ENCODE results near the gene RC3H2.
"Not testable (repeated sequence)": the region's sequence is repeated elsewhere in the genome, so short reads cannot be mapped to it uniquely, and the experiment has no call there.

The RC3H2 gene

DNA sequence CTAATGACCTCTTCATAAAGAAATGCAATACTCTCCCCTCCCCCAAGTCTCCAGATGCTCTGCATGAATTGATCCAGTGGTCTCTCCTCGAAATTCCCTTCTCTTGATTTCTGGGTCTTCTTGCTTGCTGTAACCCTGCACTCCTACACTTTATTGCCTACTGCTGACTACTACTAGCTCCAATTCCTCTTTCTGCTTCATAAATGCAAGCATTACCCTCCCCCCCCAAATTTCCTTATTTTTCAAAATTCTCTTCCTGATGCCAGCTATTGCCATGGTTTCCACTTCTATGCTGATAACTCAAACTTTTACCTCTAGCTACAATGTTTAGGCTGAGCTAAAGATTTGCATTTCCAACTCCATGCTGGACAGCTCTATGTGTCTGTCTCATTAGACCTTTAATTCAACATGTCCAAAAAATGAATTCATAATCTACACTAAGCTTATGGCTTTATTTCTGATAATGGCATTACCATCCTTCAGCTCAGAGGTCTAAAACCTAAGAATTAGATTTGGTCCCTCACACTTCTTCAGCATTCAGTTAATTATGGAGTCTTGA, 24.7 kb upstream of the RC3H2 start:
- FAIRE-seq (no peak), DNase-seq (ENCODE audit: low spot score) (no peak)

DNA sequence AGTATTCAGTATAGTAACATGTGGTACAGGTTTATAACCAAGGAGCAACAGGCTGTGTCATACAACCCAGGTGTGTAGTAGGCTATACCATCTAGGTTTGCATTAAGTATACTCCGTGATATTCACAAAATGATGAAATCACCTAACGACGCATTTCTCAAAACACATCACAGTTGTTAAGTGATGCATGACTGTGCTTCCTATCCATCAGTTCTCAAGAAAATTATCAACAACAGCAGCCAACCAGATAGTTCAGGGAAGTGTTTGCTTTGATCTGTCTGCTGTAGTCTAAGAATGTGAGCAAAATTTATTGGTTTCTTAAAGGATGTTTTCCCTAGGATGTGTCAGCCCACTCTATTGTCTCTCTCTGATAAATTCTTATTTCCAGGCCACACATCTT, 18.8 kb upstream of the RC3H2 start:
- no peak for DNase-seq (ENCODE audit: low spot score)

DNA sequence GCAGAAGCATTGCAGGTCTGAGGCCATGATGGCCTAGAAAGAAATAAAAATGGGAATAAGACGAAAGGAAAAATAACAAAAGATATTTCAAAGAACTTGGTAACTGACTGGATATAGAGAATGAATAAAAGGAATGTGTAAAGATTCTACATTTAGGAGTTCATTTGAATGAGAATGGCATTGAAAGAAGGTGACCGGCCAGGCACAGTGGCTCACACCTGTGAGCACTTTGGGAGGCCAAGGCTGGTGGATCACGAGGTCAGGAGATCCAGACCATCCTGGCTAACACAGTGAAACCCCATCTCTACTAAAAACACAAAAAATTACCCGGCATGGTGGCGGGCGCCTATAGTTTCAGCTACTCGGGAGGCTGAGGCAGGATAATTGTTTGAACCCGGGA, 17.6 kb upstream of the RC3H2 start:
- FAIRE-seq (no peak), DNase-seq (ENCODE audit: low spot score) (no peak)

More for the DNA sequence above, 18.8 kb upstream of the RC3H2 start:
- FAIRE-seq: no peak

DNA sequence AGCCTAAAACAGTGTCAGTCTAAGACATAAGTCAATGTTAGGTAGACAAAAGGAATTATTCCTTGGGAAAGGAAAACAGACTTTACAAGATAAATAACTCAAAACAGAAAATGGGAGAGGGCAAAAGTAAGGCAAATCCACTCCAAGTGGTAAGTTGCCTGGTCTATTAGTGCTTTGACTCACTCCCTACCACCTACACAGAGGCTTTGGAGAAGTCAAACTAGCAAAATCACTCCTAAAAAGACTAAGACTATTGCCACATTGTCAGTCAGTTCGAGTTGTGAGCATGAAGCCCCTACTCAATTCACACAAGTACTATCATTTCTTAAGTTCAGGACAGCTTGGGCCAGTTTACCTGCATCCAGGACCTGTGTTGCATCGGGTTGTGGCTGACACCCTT, 13.2 kb upstream of the RC3H2 start:
- no peak for FAIRE-seq
- DNase-seq (ENCODE audit: low spot score): no peak

DNA sequence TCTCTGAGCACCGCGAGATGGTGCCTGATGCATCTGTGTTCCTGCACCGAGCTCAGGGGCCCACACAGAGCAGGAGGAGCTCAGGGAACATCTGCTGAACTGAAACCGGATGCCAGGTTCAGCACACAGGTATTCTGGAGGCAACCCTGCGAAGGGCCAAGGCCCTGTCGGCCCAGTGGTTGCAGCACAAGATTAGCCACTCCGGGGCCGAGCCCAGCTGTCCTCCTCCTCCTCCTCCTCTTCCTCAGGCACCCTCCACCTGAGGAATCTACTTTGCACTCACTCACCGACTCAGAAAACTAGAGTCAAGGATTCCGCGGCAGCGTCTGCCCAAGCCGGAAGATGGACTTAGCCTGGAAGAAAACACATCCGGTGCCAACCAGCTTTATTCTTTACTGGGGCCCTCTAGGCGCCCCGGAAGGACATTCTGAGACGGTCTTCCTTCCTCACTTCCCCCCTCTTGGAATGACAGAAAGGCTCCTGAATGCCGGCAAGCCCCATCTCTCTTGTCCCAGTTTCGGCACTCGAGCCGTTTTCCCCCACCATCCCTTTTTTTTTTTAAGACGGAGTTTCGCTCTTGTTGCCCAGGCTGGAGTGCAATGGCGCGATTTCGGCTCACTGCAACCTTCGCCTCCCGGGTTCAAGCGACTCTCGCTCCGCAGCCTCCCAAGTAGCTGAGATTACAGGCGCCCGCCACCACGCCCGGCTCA, 8.0 kb upstream of the RC3H2 start, which contains the start of gene ZBTB6:
ZBTB6 (minus strand) TSS at position 360 of the 710 bp plus-strand sequence. CDS start 1,251 bp downstream, outside the sequence.
- FAIRE-seq (no peak), DNase-seq (ENCODE audit: low spot score) (peak; percentile 81)

DNA sequence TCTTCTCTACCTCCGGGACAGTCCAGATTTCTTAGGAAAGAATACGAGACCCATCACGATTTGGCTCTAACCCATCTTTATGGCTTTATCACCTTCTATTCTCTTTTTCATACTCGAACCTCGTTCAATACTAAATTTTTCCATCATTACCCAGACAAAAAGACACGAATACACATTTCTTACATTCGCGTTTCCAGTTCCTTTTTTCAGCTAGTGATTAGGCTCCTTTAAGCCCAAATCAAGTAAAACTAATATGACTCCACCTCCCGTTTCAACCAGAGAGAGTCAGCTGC, 7.5 kb upstream of the RC3H2 start:
- FAIRE-seq (no peak), DNase-seq (ENCODE audit: low spot score) (no peak)

DNA sequence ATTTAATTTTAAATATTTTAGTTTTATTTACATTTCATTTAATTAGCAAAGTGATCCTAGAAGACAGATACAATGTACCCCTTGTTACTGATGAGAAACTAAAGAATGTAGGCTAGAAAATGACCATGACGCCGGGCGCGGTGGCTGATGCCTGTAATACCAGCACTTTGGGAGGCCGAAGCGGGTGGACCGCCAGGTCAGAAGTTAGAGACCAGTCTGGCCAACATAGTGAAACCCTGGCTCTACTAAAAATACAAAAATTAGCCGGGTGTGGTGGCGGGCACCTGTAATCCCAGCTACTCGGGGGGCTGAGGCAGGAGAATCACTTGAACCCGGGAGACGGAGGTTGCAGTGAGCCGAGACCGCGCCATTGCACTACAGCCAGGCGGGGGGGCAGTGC, 963 bp upstream of the RC3H2 start:
- not testable (repeated sequence) for FAIRE-seq; DNase-seq (ENCODE audit: low spot score)

DNA sequence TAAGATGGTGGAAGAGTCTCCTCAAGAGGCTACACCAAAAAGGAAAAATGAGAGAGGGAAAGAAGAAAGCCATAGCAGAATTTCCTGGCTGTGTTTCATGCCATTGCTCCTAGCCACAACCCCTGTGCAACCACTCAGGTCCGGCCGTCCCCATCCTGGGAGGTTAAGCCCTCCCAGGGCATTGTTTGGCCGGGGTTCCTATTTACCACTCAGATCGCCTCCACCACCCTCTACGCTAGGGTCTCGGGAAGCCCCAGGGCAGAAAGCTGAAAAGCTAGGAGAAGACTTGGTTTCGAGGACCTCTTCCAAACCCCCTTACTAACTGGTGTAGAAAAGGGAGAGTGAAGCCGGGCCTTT, 715 bp downstream of the RC3H2 start:
- DNase-seq (ENCODE audit: low spot score) (peak; percentile 10), FAIRE-seq (no peak)

DNA sequence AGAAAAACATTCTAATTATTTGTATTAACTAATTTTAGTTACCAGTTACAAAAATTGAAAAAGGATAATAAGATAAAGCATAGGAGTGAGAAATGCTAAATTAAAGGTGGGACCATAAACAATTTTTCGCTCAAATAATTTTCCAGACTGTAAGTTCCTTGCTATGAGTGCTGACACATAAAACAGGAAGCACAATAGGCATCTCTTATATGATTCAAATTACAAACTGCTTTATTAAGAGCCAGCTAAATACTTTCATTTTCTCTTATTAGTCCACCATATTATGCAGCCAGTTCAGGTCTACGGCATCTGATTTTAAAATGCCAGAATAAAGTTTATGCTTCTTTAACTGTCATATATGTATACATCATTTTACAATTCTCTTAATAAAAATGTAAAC, 4.4 kb downstream of the RC3H2 start:
- DNase-seq (ENCODE audit: low spot score) (no peak), FAIRE-seq (no peak)

DNA sequence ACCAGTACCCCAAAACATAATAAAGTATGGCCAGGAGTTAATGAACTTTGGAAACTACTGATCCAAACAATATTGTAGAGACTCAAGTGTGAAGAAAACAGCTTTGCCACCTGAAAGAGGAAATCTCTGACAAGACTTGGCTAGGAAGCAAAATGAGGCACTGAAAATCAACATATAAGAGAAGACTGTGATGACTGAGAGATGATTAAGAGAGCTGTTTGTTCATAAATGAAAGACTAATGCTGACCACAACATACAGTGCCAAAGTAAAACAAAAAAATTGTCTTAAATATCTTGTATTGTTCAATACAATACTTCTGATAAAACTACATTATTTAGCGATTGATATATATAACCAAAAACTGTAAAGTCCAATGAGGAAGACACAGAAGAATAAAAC, 7.2 kb downstream of the RC3H2 start:
- FAIRE-seq (no peak), DNase-seq (ENCODE audit: low spot score) (no peak)

DNA sequence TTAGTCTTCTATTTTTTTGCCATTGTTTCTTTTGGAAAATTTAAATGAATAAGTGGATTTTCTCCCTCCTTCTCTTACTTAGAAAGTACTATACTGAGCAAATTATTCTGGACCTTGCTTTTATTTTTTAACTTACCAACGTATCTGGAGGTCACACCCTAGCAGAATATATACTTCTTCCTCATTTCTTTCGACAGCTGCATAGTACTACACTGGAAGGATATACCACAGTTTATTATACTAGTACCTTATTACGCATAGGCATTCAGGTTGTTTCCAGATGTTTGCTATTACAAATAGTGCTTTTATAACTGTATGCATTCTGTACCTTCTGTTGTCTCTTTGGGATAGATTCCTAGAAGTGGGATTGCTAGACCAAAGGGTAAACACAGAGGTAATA, 16.7 kb downstream of the RC3H2 start:
- FAIRE-seq (no peak), DNase-seq (ENCODE audit: low spot score) (no peak)

DNA sequence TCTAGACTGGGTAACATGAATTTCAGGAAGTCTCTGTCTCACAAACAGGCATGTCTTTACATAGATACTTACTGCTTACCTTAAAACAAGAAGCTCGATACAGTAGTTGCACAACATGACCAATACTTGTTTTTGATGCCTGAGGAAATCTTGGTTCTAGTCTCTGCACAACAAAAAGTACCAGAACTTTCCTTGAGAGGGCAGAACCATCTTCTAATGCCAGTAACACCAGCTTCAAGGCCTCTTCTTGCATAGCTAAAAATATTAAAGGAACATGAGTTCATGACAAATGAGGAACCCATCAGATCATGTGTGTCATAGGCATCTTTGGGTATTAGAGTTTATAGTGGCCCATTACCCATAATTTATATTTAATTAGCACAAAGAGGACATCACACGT, 22.0 kb downstream of the RC3H2 start:
- no peak for DNase-seq (ENCODE audit: low spot score)
- no peak for FAIRE-seq

DNA sequence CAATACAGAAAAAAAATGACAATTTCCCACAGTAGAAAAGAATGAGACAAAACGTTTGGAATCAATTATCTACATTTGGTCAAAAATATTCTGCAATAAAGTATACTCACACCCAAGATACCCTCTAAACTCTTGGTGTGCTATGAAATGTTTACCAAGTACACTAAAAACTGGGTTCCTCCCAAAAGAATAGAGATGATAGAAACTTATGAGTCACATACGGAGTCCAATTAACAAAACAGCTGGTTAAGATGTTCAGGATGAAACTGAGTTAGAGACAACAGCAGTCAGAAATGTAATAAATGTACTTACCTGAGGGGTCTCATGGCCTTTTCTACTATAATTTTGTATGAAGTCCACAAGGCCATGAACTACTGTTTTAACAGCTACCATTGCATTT, 25.7 kb downstream of the RC3H2 start:
- no peak for DNase-seq (ENCODE audit: low spot score)

DNA sequence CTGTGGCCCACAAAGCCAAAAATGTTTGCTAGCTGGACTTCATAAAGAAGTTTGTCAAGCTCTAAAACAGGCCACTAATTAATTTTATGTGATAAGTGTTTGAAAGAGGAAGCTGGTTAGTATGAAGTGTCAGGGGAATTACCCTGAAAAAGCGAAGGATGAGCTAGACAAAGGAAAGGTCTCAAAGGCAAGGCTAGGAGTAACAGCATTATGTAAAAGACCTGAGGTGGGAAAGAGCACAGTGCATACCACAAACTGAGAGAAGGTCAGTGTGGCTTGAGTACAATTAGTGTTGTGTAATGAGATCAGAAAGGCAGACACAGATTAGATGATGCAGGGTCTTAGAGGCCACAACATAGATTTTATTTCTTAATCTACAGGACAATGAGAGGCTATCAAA, 29.6 kb downstream of the RC3H2 start:
- DNase-seq (ENCODE audit: low spot score) (no peak), FAIRE-seq (no peak)

More for the DNA sequence above, 25.7 kb downstream of the RC3H2 start:
- no peak for FAIRE-seq

DNA sequence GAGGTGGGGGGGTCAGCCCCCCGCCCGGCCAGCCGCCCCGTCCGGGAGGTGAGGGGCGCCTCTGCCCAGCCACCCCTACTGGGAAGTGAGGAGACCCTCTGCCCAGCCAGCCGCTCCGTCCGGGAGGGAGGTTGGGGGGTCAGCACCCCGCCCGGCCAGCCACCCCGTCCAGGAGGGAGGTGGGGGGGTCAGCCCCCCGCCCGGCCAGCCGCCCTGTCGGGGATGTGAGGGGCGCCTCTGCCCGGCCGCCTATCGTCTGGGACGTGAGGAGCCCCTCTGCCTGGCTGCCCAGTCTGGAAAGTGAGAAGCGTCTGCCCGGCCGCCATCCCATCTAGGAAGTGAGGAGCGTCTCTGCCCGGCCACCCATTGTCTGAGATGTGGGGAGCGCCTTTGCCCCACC, 37.9 kb downstream of the RC3H2 start:
- DNase-seq (ENCODE audit: low spot score): not testable (repeated sequence)

DNA sequence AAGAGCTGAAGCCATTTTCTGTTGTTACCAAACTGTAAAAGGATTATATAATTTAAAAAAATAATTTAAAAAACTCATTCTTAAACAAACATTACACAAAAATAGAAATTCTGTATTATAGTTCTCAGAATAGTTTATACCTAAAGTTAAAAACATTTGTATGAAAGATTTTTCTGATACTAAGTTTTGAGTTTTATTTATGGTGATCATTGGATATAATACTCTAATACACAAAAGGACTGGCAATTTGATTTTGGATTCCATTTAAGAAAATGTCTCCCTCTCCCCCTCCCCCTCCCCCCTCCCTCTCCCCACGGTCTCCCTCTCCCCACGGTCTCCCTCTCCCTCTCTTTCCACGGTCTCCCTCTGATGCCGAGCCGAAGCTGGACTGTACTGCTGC, 39.1 kb downstream of the RC3H2 start:
- FAIRE-seq (no peak), DNase-seq (ENCODE audit: low spot score) (no peak)

More for the DNA sequence above, 37.9 kb downstream of the RC3H2 start:
- not testable (repeated sequence) for FAIRE-seq

DNA sequence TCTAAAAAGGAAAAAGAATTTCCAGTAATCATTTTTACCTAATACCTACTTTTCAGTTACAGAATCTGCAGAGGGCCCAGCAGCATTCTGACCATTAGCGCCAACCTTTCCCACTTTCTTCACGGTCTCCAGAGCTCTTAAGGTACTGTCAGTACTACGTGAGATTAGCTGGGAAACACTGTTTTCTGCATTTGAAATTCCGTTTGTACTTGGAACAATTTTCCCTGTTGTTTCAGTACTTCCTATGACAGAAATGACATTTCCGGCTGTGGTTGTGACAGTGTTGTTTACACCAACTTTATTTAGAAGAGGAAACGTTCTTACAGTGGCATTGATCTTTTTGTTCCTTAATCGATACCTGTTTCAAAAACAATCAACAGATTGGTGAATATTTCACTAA, 39.9 kb downstream of the RC3H2 start:
- FAIRE-seq: no peak
- DNase-seq (ENCODE audit: low spot score): no peak

DNA sequence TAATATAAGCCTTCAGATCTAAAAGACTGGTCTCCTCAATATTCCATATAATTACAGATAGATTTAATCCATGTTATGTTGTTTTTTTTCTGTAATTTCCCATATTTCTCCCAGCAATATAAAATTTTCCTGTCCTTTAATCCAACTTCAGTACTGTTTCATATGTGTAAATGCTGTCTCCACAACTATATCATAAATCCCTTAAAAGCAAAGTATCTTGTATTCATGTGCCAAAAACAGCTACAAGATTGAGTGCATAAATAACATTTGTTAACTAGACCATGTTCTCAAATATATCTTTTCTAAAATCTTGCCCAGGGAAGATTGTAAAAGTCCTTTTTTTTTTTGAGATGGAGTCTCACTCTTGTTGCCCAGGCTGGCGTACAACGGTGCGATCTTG, 41.8 kb downstream of the RC3H2 start:
- FAIRE-seq: no peak
- DNase-seq (ENCODE audit: low spot score): no peak

DNA sequence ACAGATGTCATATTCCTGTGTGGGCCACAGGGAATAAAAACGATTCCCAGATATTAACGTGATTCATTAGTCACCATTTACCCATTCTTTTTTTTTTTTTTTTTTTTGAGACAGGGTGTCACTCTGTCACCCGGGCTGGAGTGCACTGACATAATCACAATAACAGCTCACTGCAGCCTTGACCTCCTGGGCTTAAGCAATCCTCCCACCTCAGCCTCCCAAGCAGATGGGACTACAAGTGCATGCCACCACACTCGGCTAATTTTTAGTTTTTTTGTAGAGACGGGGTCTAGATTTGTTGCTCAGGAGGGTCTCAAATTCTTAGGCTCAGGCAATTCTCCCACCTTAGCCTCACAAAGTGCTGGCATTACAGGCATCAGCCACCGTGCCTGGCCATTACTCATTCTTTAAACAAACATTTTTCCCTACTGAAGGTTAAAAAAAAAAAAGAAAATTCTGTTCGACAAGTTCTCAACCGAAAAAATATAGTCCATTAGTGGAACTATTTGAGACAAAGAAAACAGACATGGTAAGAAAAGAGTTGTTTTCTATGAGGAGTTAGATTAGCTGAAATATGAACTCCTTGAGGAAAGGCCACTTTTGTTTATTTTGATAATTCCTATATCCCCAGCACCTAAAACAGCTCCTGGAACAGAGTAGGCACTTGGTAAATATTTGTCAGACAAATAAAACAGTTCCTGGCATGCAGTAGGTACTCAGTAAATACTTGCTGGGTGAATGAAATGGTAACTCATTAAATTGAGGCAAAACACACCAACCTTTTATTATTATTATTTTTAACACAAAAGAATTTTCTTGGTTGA, 44.6 kb downstream of the RC3H2 start:
- FAIRE-seq: no peak
- DNase-seq (ENCODE audit: low spot score): no peak

DNA sequence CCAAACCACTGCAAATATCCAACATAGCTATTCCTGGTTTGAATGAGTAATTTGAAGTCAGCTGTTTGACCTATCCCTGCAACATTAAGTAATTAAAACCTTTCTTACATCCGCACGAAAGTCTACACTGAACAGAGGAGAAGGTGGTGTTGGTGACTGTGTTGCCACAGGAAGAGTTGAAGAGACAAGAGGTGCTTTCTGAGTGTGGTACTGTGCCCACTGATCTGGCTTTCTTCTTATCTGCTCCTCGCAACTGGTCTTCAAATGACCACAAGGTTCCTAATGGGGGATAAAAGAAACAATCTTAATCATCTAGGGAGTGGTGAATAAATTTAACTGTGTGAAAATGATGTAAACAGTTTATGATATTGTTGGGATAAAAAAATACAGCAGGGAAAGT, 47.3 kb downstream of the RC3H2 start:
- no peak for FAIRE-seq
- DNase-seq (ENCODE audit: low spot score): no peak

DNA sequence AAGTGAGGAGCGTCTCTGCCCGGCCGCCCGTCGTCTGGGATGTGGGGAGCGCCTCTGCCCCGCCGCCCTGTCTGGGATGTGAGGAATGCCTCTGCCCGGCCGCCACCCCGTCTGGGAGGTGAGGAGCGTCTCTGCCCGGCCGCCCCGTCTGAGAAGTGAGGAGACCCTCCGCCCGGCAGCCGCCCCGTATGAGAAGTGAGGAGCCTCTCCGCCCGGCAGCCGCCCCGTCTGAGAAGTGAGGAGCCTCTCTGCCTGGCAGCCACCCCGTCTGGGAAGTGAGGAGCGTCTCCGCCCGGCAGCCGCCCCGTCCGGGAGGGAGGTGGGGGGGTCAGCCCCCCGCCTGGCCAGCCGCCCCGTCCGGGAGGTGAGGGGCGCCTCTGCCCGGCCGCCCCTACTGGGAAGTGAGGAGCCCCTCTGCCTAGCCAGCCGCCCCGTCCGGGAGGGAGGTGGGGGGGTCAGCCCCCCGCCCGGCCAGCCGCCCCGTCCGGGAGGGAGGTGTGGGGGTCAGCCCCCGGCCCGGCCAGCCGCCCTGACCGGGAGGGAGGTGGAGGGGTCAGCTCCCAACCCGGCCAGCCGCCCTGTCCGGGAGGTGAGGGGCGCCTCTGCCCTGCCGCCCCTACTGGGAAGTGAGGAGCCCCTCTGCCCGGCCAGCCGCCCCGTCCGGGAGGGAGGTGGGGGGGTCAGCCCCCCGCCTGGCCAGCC, 52.9 kb downstream of the RC3H2 start:
- FAIRE-seq; DNase-seq (ENCODE audit: low spot score): not testable (repeated sequence)

Measured in urothelium cell line (cell line).